ENCODE results near the gene TNFAIP8L3.

- TF ChIP-seq POLR2A (IDR thresholded peaks at IDR 0.05) (no peak), CTCF (IDR thresholded peaks at IDR 0.05 in 4 of 5, conservative IDR thresholded peaks at IDR 0.05 in 1 of 5) (no peak)
Observed at GRCh38 chr15:51086409-51086808, 8.3 kb downstream of the TNFAIP8L3 start.
